Measurements from ENCODE around the gene JSRP1. TPM values are rescaled to one million over a fixed set of nuclear protein-coding genes. Genes with fewer than 3 reads are reported as not detected.

The JSRP1 gene
- not detected in 2 replicates for total RNA-seq

- no peak for TF ChIP-seq CTCF (IDR thresholded peaks at IDR 0.05; ENCODE audit: insufficient read depth, low read length, severe bottlenecking)
- FAIRE-seq = no peak
- Histone ChIP-seq H3K36me3 (ENCODE audit: control insufficient read depth, insufficient read depth, low read length) (no peaks in the 10 kb centered on the region), H3K27me3 (ENCODE audit: control insufficient read depth, insufficient read depth, low read length) (peaks cover 21% of the 10 kb centered on the region), H3K4me3 (ENCODE audit: low read depth, low read length) (no peak within 1 kb of the TSS)
- no peak for DNase-seq (ENCODE audit: low read depth)
Observed at GRCh38 chr19:2255982-2256685, at the start of gene JSRP1. Gene JSRP1, minus strand, starts transcription at chr19:2256417. Its CDS starts 1,103 bp downstream, at chr19:2255314.

- Histone ChIP-seq H3K4me3 (ENCODE audit: low read depth, low read length) (no peak overlapping the region), H3K36me3 (ENCODE audit: control insufficient read depth, insufficient read depth, low read length) (no peaks in the 10 kb centered on the region), H3K27me3 (ENCODE audit: control insufficient read depth, insufficient read depth, low read length) (peaks cover 22% of the 10 kb centered on the region)
- DNase-seq (ENCODE audit: low read depth) (no peak), FAIRE-seq (no peak)
- no peak for TF ChIP-seq CTCF (IDR thresholded peaks at IDR 0.05; ENCODE audit: insufficient read depth, low read length, severe bottlenecking)
Observed at GRCh38 chr19:2305452-2306280, 49.4 kb upstream of the JSRP1 start.

- H3K4me3 ChIP-seq (ENCODE audit: low read depth, low read length) = no peak overlapping the region
- TF ChIP-seq CTCF (IDR thresholded peaks at IDR 0.05; ENCODE audit: insufficient read depth, low read length, severe bottlenecking) = no peak
- FAIRE-seq (no peak), DNase-seq (ENCODE audit: low read depth) (no peak)
- no peaks in the 10 kb centered on the region for H3K36me3 ChIP-seq (ENCODE audit: control insufficient read depth, insufficient read depth, low read length)
- H3K27me3 ChIP-seq (ENCODE audit: control insufficient read depth, insufficient read depth, low read length) = peaks cover 18% of the 10 kb centered on the region
Observed at GRCh38 chr19:2303211-2303798, 47.1 kb upstream of the JSRP1 start.

GRCh38 chr19:2302319-2303210 lies 46.3 kb upstream of the JSRP1 start:
- H3K4me3 ChIP-seq (ENCODE audit: low read depth, low read length) = no peak overlapping the region
- TF ChIP-seq CTCF (IDR thresholded peaks at IDR 0.05; ENCODE audit: insufficient read depth, low read length, severe bottlenecking) = no peak
- H3K36me3 ChIP-seq (ENCODE audit: control insufficient read depth, insufficient read depth, low read length) = no peaks in the 10 kb centered on the region
- peaks cover 16% of the 10 kb centered on the region for H3K27me3 ChIP-seq (ENCODE audit: control insufficient read depth, insufficient read depth, low read length)
- FAIRE-seq (no peak), DNase-seq (ENCODE audit: low read depth) (no peak)

- TF ChIP-seq CTCF (IDR thresholded peaks at IDR 0.05; ENCODE audit: insufficient read depth, low read length, severe bottlenecking) = no peak
- Histone ChIP-seq H3K27me3 (ENCODE audit: control insufficient read depth, insufficient read depth, low read length) (peaks cover 9% of the 10 kb centered on the region), H3K4me3 (ENCODE audit: low read depth, low read length) (no peak overlapping the region), H3K36me3 (ENCODE audit: control insufficient read depth, insufficient read depth, low read length) (no peaks in the 10 kb centered on the region)
- FAIRE-seq = no peak
- DNase-seq (ENCODE audit: low read depth) = no peak
Observed at GRCh38 chr19:2300533-2300932, 44.3 kb upstream of the JSRP1 start.

All from bronchial epithelial cell (primary cell).